Uterus (tissue), 2 donors: Measurements from ENCODE around the gene MAVS.

ENCODE experiments used
- POLR2A ChIP-seq, 2 donors: fragments of 450-650 bp; IDR thresholded peaks; one replicate each; pipeline ENCODE4 v1.6.1; 2016; ENCODE audit warnings: antibody characterized with exemption in 2 of 2, mild to moderate bottlenecking in 1 of 2, moderate library complexity in 1 of 2
- TF ChIP-seq, protein P1 (sequence below), 4 experiments: fragments of 200-600 bp in 2 of 4; fragments of 450-650 bp in 2 of 4; sonication (generic) in 2 of 4; IDR thresholded peaks; one replicate each; pipeline ENCODE4 v1.5.1; 2016 to 2019; ENCODE audit warnings: antibody characterized with exemption in 4 of 4, mild to moderate bottlenecking in 2 of 4, moderate library complexity in 1 of 4

DNA sequence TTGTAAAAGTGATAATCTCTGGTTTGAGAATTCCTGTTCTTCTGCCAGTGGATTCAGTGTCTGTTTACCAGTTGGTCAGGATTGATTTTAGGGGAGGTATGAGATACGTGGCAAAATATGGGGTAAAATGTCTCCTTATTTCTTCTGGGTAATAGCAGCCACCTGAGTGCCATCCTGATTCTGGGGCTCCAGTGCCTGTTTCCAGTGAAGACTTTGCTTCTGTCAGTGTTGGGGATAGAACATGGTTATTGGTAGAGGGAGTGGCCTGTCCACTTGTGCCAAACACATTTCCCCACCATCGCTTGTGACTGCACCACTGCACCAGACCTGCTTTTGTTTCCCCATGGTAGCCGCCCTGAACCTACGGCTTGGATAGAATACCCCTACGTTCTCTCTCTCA lies 58.2 kb downstream of the MAVS start:
- TF ChIP-seq, protein P1, sequence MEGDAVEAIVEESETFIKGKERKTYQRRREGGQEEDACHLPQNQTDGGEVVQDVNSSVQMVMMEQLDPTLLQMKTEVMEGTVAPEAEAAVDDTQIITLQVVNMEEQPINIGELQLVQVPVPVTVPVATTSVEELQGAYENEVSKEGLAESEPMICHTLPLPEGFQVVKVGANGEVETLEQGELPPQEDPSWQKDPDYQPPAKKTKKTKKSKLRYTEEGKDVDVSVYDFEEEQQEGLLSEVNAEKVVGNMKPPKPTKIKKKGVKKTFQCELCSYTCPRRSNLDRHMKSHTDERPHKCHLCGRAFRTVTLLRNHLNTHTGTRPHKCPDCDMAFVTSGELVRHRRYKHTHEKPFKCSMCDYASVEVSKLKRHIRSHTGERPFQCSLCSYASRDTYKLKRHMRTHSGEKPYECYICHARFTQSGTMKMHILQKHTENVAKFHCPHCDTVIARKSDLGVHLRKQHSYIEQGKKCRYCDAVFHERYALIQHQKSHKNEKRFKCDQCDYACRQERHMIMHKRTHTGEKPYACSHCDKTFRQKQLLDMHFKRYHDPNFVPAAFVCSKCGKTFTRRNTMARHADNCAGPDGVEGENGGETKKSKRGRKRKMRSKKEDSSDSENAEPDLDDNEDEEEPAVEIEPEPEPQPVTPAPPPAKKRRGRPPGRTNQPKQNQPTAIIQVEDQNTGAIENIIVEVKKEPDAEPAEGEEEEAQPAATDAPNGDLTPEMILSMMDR (IDR thresholded peaks at IDR 0.05) = no peak
- TF ChIP-seq POLR2A (IDR thresholded peaks at IDR 0.05) = no peak
